GM06990 (cell line): Measurements from ENCODE around the gene DSCAM.

Source experiments
- DNase-seq: peaks from one replicate; pipeline ENCODE4 v3.0.0-alpha.2; 2011; ENCODE audit not compliant: insufficient read length; ENCODE audit errors: extremely low read depth
- H3K27me3 ChIP-seq: replicated peaks from 2 replicates; pipeline ENCODE4 v1.6.0; 2011; ENCODE audit warnings: low read length; ENCODE audit not compliant: control insufficient read depth, insufficient read depth
- H3K36me3 ChIP-seq: 2 replicates; pipeline ENCODE4 v1.5.1; 2011; ENCODE audit warnings: low read length; ENCODE audit not compliant: control insufficient read depth, insufficient read depth
- H3K4me3 ChIP-seq: replicated peaks from 2 replicates; pipeline ENCODE4 v1.5.1; 2011; ENCODE audit warnings: low read depth, mild to moderate bottlenecking, control low read depth, low read length
- CTCF ChIP-seq: IDR thresholded peaks from 2 replicates; pipeline ENCODE4 v1.5.1; 2011; ENCODE audit warnings: low read length, control low read depth, mild to moderate bottlenecking, inconsistent platforms; ENCODE audit not compliant: insufficient read depth, poor library complexity, severe bottlenecking

Gene DSCAM

DNA sequence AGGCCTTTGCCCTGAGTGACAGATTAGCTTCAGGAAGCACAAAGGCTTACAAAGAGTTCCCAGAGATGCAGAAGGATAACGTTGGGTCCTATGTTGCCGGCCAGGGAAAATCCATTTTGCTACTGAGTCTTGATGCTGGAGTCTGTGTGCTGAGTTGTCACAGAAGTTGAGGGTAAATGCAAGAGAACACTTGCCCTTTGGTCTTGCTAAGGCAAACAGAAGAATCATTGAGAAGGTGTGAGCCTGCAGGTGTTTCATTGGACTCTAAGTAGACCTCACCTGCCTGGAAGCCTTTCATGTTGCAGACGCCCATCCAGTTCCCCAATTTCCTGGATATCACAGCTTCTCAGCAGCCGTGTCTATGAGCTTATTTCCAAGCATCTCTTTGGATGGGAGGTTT lies 874.5 kb downstream of the DSCAM start:
- DNase-seq, result no peak
- Histone ChIP-seq H3K36me3 (no peaks in the 10 kb centered on the region), H3K27me3 (no peaks in the 10 kb centered on the region), H3K4me3 (no peak overlapping the region)
- no peak for TF ChIP-seq CTCF

DNA sequence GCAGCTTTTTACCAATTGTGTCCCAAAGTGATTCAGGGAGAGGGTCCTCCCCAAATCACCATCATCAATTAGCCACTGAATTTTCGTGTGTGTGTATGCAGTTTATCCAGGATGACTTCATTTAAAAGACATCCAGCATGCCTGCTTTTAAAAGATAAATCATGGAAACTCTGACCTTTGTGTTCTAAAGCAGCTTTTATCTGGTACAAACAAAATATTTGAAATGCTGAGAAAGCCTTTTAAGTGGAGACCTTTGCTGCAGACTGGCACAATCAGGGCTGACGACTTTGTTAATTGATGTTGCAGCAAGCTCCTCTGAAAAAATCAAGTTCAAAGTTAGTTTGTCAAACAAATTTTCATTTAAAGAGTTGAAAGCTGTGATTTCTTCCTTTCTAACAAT lies 875.0 kb downstream of the DSCAM start:
- no peak overlapping the region for H3K4me3 ChIP-seq
- no peak for DNase-seq
- H3K36me3 ChIP-seq, result no peaks in the 10 kb centered on the region
- no peaks in the 10 kb centered on the region for H3K27me3 ChIP-seq
- TF ChIP-seq CTCF, result no peak

DNA sequence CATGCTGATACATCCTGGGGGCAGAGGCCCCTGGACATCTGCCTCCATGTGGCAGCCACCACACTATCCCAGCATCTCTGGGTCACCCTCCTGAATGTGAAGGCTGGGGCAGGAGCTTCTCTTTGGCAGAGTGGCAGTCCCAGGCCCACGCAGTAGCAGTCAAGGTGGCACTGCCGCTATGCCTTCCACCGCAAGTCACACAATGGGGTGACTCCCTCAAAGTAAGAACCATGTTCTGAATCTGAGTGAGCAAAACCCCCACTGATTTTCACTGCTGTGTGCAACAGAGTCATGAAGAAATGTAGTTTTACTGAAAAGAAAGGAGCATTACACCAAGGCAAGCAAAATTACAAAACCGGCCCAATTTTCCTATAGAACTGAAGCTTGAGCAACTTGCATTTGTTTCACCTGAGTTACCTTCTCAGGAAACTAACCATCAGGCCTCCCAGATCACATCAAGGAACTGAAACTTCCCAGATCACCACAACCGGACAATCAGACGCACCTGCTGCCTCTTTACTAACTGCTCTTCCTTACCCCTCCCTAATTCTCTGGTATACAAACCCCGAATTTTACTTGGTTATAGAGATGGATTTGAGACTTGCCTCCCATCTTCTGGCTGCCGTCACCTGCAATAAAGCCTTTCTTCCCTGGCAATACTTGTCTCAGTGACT lies 877.1 kb downstream of the DSCAM start:
- Histone ChIP-seq H3K4me3 (no peak overlapping the region), H3K36me3 (no peaks in the 10 kb centered on the region), H3K27me3 (no peaks in the 10 kb centered on the region)
- DNase-seq, result no peak
- no peak for TF ChIP-seq CTCF

DNA sequence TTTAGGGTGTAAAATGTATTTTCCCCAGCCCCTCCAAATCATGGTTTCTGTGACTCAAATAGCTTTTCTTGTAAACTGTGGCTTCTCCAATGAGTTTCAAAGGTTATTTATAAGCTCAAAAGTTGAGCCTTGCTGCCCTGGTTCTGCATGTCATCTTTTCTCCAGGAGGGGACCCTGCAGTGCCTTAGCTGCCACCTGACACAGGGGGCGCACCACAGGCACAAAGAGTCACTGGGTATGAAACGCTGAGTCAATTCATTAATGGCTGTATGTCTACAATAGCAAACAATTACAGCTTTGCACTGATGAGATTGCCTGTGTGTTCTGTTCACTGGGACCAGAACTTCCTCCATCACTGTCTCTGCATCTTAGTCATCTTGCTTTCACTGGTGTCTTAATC lies 878.9 kb downstream of the DSCAM start:
- no peak overlapping the region for H3K4me3 ChIP-seq
- DNase-seq, result no peak
- H3K27me3 ChIP-seq, result no peaks in the 10 kb centered on the region
- no peaks in the 10 kb centered on the region for H3K36me3 ChIP-seq
- TF ChIP-seq CTCF, result no peak

DNA sequence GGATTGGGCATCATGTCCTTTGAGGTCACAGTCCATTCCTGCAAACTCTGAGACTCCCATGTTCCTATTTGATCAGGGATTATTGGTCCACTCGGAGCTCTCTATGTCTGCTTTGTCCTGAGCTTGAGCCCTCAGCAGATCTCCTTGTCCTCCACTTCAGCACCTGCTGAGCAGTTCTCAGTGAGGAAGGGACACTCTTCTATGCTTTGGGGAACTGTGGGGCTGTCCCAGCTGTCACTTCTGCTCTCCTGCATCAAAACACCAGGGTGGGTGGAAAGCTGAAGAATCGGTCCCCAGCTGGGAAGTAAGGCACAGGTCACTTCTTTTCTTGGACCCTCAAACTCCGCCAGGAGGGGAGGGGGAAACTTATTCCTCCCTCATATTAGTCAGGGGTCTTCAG lies 880.2 kb downstream of the DSCAM start:
- no peak for DNase-seq
- Histone ChIP-seq H3K4me3 (no peak overlapping the region), H3K36me3 (no peaks in the 10 kb centered on the region), H3K27me3 (no peaks in the 10 kb centered on the region)
- TF ChIP-seq CTCF, result no peak

DNA sequence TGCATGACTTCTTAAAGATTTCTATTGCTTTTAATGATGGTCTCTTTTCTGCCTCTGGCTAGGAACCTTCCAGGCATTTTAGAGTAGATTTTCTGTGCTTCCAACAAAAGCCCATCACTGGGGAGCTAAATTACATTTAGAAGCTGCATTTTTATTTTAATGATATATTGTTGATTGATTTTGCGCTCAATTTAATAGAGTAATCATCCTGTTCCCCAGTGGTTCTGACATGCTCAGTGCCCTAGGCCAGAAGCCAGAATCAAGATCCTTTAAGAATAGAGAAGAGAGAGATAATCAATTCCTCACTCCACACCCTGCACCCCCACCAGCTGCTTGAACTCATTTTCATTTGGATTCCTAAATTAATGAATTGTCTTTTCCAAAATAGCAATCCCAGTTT lies 881.9 kb downstream of the DSCAM start:
- no peaks in the 10 kb centered on the region for H3K36me3 ChIP-seq
- DNase-seq, result no peak
- no peak for TF ChIP-seq CTCF
- no peaks in the 10 kb centered on the region for H3K27me3 ChIP-seq
- H3K4me3 ChIP-seq, result no peak overlapping the region
